GM12891 (cell line): Measurements from ENCODE around the gene SLC26A1.

Experiments
- DNase-seq: peaks from one replicate; pipeline ENCODE4 v3.0.0; 2011; ENCODE audit warnings: low spot score; ENCODE audit not compliant: insufficient read length
- FAIRE-seq: peaks from 2 replicates; lab custom pipeline; 2011; peaks lifted over from hg19 to GRCh38; lab: Jason Lieb, UNC
- PAX5 ChIP-seq: IDR thresholded peaks from 2 replicates; pipeline ENCODE4 v1.6.1; 2011; ENCODE audit warnings: low read length, moderate library complexity, mild to moderate bottlenecking; ENCODE audit not compliant: insufficient read depth, severe bottlenecking
- POLR2A ChIP-seq: IDR thresholded peaks from 2 replicates; pipeline ENCODE4 v1.6.1; 2011; ENCODE audit warnings: low read depth, low read length, control low read depth
- POLR2AphosphoS5 ChIP-seq: IDR thresholded peaks from 2 replicates; pipeline ENCODE4 v1.6.1; 2011; ENCODE audit warnings: low read depth, low read length, control low read depth
- POU2F2 ChIP-seq: IDR thresholded peaks from 2 replicates; pipeline ENCODE4 v1.6.1; 2011; ENCODE audit warnings: low read depth, mild to moderate bottlenecking, control low read depth, low read length, moderate library complexity
- SPI1 ChIP-seq: IDR thresholded peaks from 2 replicates; pipeline ENCODE4 v1.6.1; 2011; ENCODE audit warnings: low read depth, low read length, control low read depth
- TAF1 ChIP-seq: IDR thresholded peaks from 2 replicates; pipeline ENCODE4 v1.6.1; 2011; ENCODE audit warnings: low read depth, low read length, control low read depth

Gene SLC26A1

GRCh38 chr4:955161-955921 is 37.9 kb downstream of the SLC26A1 start:
- DNase-seq (no peak), FAIRE-seq (no peak)
- TF ChIP-seq TAF1 (no peak), POLR2AphosphoS5 (no peak), PAX5 (no peak), SPI1 (no peak), POU2F2 (no peak), POLR2A (no peak)

- no peak for TF ChIP-seq SPI1
- TF ChIP-seq POLR2AphosphoS5 = no peak
- TF ChIP-seq POU2F2 = no peak
- no peak for TF ChIP-seq POLR2A
- no peak for TF ChIP-seq TAF1
- no peak for TF ChIP-seq PAX5
- FAIRE-seq = no peak
- DNase-seq = peak; percentile 20
Measured at GRCh38 chr4:954211-955020, 38.8 kb downstream of the SLC26A1 start.

GRCh38 chr4:953574-953915 is 39.7 kb downstream of the SLC26A1 start:
- DNase-seq = no peak
- TF ChIP-seq POU2F2 (no peak), PAX5 (no peak), POLR2AphosphoS5 (no peak), SPI1 (no peak), TAF1 (no peak), POLR2A (no peak)
- FAIRE-seq = no peak

- peak; percentile 12 for DNase-seq
- no peak for FAIRE-seq
- TF ChIP-seq TAF1 = no peak
- TF ChIP-seq PAX5 = no peak
- TF ChIP-seq SPI1 = no peak
Measured at GRCh38 chr4:952881-953573, 40.2 kb downstream of the SLC26A1 start.

GRCh38 chr4:951594-952468 is 41.4 kb downstream of the SLC26A1 start:
- no peak for DNase-seq
- FAIRE-seq = no peak
- TF ChIP-seq POU2F2 (no peak), SPI1 (no peak), PAX5 (no peak), TAF1 (no peak), POLR2AphosphoS5 (no peak), POLR2A (no peak)

GRCh38 chr4:951186-951585 is 42.0 kb downstream of the SLC26A1 start:
- DNase-seq (peak; percentile 11), FAIRE-seq (no peak)
- no peak for TF ChIP-seq POLR2A
- TF ChIP-seq SPI1 = no peak
- no peak for TF ChIP-seq POLR2AphosphoS5

GRCh38 chr4:950136-951020 is 42.8 kb downstream of the SLC26A1 start:
- TF ChIP-seq TAF1 (no peak), POLR2AphosphoS5 (no peak), SPI1 (no peak), POLR2A (no peak), PAX5 (no peak), POU2F2 (no peak)
- peak; percentile 71 for FAIRE-seq
- peak; percentile 5 for DNase-seq

GRCh38 chr4:949656-950055 is 43.5 kb downstream of the SLC26A1 start:
- FAIRE-seq (no peak), DNase-seq (no peak)
- no peak for TF ChIP-seq SPI1
- no peak for TF ChIP-seq POU2F2
- TF ChIP-seq POLR2A = no peak
- TF ChIP-seq PAX5 = no peak
- TF ChIP-seq TAF1 = no peak
- TF ChIP-seq POLR2AphosphoS5 = no peak

- DNase-seq (no peak), FAIRE-seq (no peak)
- TF ChIP-seq POLR2A = no peak
- TF ChIP-seq TAF1 = no peak
- TF ChIP-seq POU2F2 = no peak
- TF ChIP-seq SPI1 = no peak
- TF ChIP-seq PAX5 = no peak
- TF ChIP-seq POLR2AphosphoS5 = no peak
Measured at GRCh38 chr4:948936-949300, 44.3 kb downstream of the SLC26A1 start.
